ENCODE data around the gene FHOD3.

Gene FHOD3

GRCh38 chr18:36388310-36388709 lies 90.8 kb downstream of the FHOD3 start:
- DNase-seq (ENCODE audit: low read depth in 1 of 2, low spot score in 1 of 2), result no peak
- Histone ChIP-seq H3K4me3 (replicated peaks; ENCODE audit: insufficient read depth, low read length) (no peak overlapping the region), H3K27me3 (ENCODE audit: insufficient read depth, poor library complexity, severe bottlenecking) (peaks cover 4% of the 10 kb centered on the region), H3K27ac (replicated peaks) (no peak overlapping the region)
- TF ChIP-seq GABPA (IDR thresholded peaks at IDR 0.05; ENCODE audit: low read depth) (no peak), POLR2AphosphoS5 (IDR thresholded peaks at IDR 0.05; ENCODE audit: low read depth) (no peak), SPI1 (IDR thresholded peaks at IDR 0.05; ENCODE audit: borderline replicate concordance, low read depth) (no peak), CTCF (IDR thresholded peaks at IDR 0.05; ENCODE audit: insufficient read depth, low read length) (no peak)
- TF ChIP-seq, protein P1, sequence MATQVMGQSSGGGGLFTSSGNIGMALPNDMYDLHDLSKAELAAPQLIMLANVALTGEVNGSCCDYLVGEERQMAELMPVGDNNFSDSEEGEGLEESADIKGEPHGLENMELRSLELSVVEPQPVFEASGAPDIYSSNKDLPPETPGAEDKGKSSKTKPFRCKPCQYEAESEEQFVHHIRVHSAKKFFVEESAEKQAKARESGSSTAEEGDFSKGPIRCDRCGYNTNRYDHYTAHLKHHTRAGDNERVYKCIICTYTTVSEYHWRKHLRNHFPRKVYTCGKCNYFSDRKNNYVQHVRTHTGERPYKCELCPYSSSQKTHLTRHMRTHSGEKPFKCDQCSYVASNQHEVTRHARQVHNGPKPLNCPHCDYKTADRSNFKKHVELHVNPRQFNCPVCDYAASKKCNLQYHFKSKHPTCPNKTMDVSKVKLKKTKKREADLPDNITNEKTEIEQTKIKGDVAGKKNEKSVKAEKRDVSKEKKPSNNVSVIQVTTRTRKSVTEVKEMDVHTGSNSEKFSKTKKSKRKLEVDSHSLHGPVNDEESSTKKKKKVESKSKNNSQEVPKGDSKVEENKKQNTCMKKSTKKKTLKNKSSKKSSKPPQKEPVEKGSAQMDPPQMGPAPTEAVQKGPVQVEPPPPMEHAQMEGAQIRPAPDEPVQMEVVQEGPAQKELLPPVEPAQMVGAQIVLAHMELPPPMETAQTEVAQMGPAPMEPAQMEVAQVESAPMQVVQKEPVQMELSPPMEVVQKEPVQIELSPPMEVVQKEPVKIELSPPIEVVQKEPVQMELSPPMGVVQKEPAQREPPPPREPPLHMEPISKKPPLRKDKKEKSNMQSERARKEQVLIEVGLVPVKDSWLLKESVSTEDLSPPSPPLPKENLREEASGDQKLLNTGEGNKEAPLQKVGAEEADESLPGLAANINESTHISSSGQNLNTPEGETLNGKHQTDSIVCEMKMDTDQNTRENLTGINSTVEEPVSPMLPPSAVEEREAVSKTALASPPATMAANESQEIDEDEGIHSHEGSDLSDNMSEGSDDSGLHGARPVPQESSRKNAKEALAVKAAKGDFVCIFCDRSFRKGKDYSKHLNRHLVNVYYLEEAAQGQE (IDR thresholded peaks at IDR 0.05; ENCODE audit: insufficient replicate concordance, low read depth), result no peak

DNA sequence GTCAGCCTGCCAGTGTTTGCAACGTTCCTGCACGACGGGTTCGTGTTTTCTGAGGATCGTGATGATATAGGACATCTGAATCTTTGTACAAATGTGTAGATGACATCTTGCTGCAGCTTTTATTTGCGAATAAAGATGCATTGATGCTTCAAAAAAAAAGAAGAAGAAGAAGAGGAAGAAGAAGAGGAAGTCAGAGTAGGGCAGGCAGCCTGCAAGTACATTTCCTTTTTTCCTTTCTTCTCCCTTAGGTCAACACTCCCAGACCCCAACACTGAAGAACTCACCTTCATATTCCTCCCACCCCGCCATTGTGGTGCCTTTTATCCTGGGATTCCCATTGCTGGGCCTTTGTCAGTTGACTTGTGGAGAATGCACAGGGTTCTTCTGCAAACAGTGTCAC lies 91.5 kb downstream of the FHOD3 start:
- TF ChIP-seq SPI1 (IDR thresholded peaks at IDR 0.05; ENCODE audit: borderline replicate concordance, low read depth) (peak; percentile 89), CTCF (IDR thresholded peaks at IDR 0.05; ENCODE audit: insufficient read depth, low read length) (no peak)
- H3K4me3 ChIP-seq (replicated peaks; ENCODE audit: insufficient read depth, low read length), result no peak overlapping the region
- no peak for DNase-seq (ENCODE audit: low read depth in 1 of 2, low spot score in 1 of 2)
- peaks cover 4% of the 10 kb centered on the region for H3K27me3 ChIP-seq (ENCODE audit: insufficient read depth, poor library complexity, severe bottlenecking)
- no peak overlapping the region for H3K27ac ChIP-seq (replicated peaks)

DNA sequence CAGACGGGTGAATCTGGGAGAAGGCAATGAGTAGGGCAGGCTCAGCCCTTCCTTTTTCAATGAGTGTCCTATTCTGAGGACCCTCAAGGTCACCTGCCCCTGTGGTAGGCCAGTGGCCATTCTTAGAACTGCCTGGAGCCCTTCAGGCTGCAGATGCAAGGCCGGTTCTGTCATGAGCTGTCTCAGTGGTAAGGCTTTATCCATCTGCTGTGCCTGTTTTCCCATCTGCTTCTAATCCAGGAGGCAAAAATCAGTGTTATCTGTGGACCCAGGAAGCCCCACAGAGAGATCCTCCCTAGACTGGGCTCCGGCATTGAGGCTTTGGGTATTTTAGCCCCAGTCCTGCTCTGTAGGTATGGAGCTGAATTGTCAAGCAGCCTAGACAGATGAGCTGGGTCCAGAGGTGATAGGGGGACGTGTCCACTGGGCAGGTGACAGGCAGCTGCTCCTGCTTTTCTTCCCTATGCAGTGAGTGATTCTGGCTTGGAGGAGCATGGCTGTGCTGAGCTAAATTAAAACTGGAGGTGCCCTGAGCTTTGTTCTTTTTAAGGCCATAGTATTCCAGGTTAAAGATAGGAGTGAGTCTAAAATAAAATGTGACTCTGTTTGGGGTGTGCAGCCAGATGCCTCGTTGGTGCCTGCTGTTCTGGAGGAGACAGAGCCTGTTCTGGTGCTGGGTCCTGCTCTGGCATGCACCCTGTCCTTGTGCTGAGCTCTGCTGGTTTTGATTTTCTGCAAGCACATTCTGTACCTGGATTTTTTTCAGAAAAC lies 92.5 kb downstream of the FHOD3 start:
- no peak overlapping the region for H3K27ac ChIP-seq (replicated peaks)
- TF ChIP-seq, protein P1 (IDR thresholded peaks at IDR 0.05; ENCODE audit: insufficient replicate concordance, low read depth), result no peak
- TF ChIP-seq CTCF (IDR thresholded peaks at IDR 0.05; ENCODE audit: insufficient read depth, low read length), result no peak
- no peak for TF ChIP-seq GABPA (IDR thresholded peaks at IDR 0.05; ENCODE audit: low read depth)
- no peak for TF ChIP-seq POLR2AphosphoS5 (IDR thresholded peaks at IDR 0.05; ENCODE audit: low read depth)
- no peak for TF ChIP-seq SPI1 (IDR thresholded peaks at IDR 0.05; ENCODE audit: borderline replicate concordance, low read depth)
- peaks cover 4% of the 10 kb centered on the region for H3K27me3 ChIP-seq (ENCODE audit: insufficient read depth, poor library complexity, severe bottlenecking)
- no peak for DNase-seq (ENCODE audit: low read depth in 1 of 2, low spot score in 1 of 2)
- no peak overlapping the region for H3K4me3 ChIP-seq (replicated peaks; ENCODE audit: insufficient read depth, low read length)
